A673 (cell line): Measurements from ENCODE around the gene EPHA6.

ENCODE experiments used
- CTCF ChIP-seq: fragments of 300-800, 200-600 bp; sonication (generic); conservative IDR thresholded peaks from 2 replicates; pipeline ENCODE4 v1.5.1; 2017; ENCODE audit warnings: low read depth, mild to moderate bottlenecking, antibody characterized with exemption, low read length, moderate library complexity, mixed read lengths
- EZH2 ChIP-seq: fragments of 200-600 bp; sonication (generic); IDR thresholded peaks from 2 replicates; pipeline ENCODE4 v1.6.1; 2017; ENCODE audit warnings: borderline replicate concordance, low read depth, mild to moderate bottlenecking, mixed read lengths, antibody characterized with exemption, low read length; ENCODE audit not compliant: poor library complexity, severe bottlenecking

GRCh38 chr3:96863129-96863740, 48.8 kb downstream of the EPHA6 start:
- TF ChIP-seq EZH2 (no peak), CTCF (peak; percentile 61)
